ENCODE results near the gene FAM83F.
"Not testable (repeated sequence)": the region's sequence is repeated elsewhere in the genome, so short reads cannot be mapped to it uniquely, and the experiment has no call there.

Gene FAM83F

GRCh38 chr22:40015358-40015976, 20.7 kb downstream of the FAM83F start:
- Histone ChIP-seq H3K27ac (ENCODE audit: low read depth in 2 of 2, low read length in 2 of 2) (peak overlapping the region; percentile 74 to 86), H3K9me3 (ENCODE audit: control insufficient read depth in 2 of 2, low read length in 2 of 2) (no peaks in the 10 kb centered on the region), H3K9ac (ENCODE audit: low read depth in 1 of 2, low read length in 2 of 2) (peak overlapping the region; percentile 9 to 57), H3K4me1 (ENCODE audit: control insufficient read depth in 2 of 2, insufficient read depth in 2 of 2, low read length in 2 of 2) (peaks cover 15 to 28% of the 10 kb centered on the region in 2 donors), H3K27me3 (ENCODE audit: control insufficient read depth in 2 of 2, insufficient read depth in 2 of 2, low read length in 2 of 2) (peaks cover 0 to 2% of the 10 kb centered on the region in 2 donors), H3K36me3 (ENCODE audit: control insufficient read depth in 2 of 2, insufficient read depth in 2 of 2, low read length in 2 of 2) (peaks cover 3 to 9% of the 10 kb centered on the region in 2 donors), H3K4me3 (ENCODE audit: low read length in 2 of 2) (no peak overlapping the region)

- H3K9ac ChIP-seq (ENCODE audit: low read depth in 1 of 2, low read length in 2 of 2), result no peak overlapping the region
- peaks cover 0 to 2% of the 10 kb centered on the region in 2 donors for H3K27me3 ChIP-seq (ENCODE audit: control insufficient read depth in 2 of 2, insufficient read depth in 2 of 2, low read length in 2 of 2)
- peaks cover 15 to 35% of the 10 kb centered on the region in 2 donors for H3K4me1 ChIP-seq (ENCODE audit: control insufficient read depth in 2 of 2, insufficient read depth in 2 of 2, low read length in 2 of 2)
- H3K4me3 ChIP-seq (ENCODE audit: low read length in 2 of 2), result no peak overlapping the region
- H3K9me3 ChIP-seq (ENCODE audit: control insufficient read depth in 2 of 2, low read length in 2 of 2), result no peaks in the 10 kb centered on the region
- no peak overlapping the region for H3K27ac ChIP-seq (ENCODE audit: low read depth in 2 of 2, low read length in 2 of 2)
- peaks cover 8 to 22% of the 10 kb centered on the region in 2 donors for H3K36me3 ChIP-seq (ENCODE audit: control insufficient read depth in 2 of 2, insufficient read depth in 2 of 2, low read length in 2 of 2)
These were observed 23.3 kb downstream of the FAM83F start for GRCh38 chr22:40018051-40018450.

- Histone ChIP-seq H3K9ac (ENCODE audit: low read depth in 1 of 2, low read length in 2 of 2) (no peak overlapping the region), H3K36me3 (ENCODE audit: control insufficient read depth in 2 of 2, insufficient read depth in 2 of 2, low read length in 2 of 2) (peaks cover 10 to 23% of the 10 kb centered on the region in 2 donors), H3K9me3 (ENCODE audit: control insufficient read depth in 2 of 2, low read length in 2 of 2) (no peaks in the 10 kb centered on the region), H3K27me3 (ENCODE audit: control insufficient read depth in 2 of 2, insufficient read depth in 2 of 2, low read length in 2 of 2) (peaks cover 0 to 2% of the 10 kb centered on the region in 2 donors), H3K4me1 (ENCODE audit: control insufficient read depth in 2 of 2, insufficient read depth in 2 of 2, low read length in 2 of 2) (peaks cover 15 to 42% of the 10 kb centered on the region in 2 donors), H3K4me3 (ENCODE audit: low read length in 2 of 2) (no peak overlapping the region), H3K27ac (ENCODE audit: low read depth in 2 of 2, low read length in 2 of 2) (no peak overlapping the region)
These were observed 24.3 kb downstream of the FAM83F start for GRCh38 chr22:40019100-40019499.

GRCh38 chr22:40020956-40021355, 26.2 kb downstream of the FAM83F start:
- no peak overlapping the region for H3K9ac ChIP-seq (ENCODE audit: low read depth in 1 of 2, low read length in 2 of 2)
- no peaks in the 10 kb centered on the region for H3K9me3 ChIP-seq (ENCODE audit: control insufficient read depth in 2 of 2, low read length in 2 of 2)
- no peak overlapping the region for H3K27ac ChIP-seq (ENCODE audit: low read depth in 2 of 2, low read length in 2 of 2)
- peaks cover 10 to 24% of the 10 kb centered on the region in 2 donors for H3K36me3 ChIP-seq (ENCODE audit: control insufficient read depth in 2 of 2, insufficient read depth in 2 of 2, low read length in 2 of 2)
- peaks cover 0 to 2% of the 10 kb centered on the region in 2 donors for H3K27me3 ChIP-seq (ENCODE audit: control insufficient read depth in 2 of 2, insufficient read depth in 2 of 2, low read length in 2 of 2)
- peaks cover 3 to 32% of the 10 kb centered on the region in 2 donors for H3K4me1 ChIP-seq (ENCODE audit: control insufficient read depth in 2 of 2, insufficient read depth in 2 of 2, low read length in 2 of 2)
- no peak overlapping the region for H3K4me3 ChIP-seq (ENCODE audit: low read length in 2 of 2)

- Histone ChIP-seq H3K36me3 (ENCODE audit: control insufficient read depth in 2 of 2, insufficient read depth in 2 of 2, low read length in 2 of 2) (peaks cover 10 to 24% of the 10 kb centered on the region in 2 donors), H3K27me3 (ENCODE audit: control insufficient read depth in 2 of 2, insufficient read depth in 2 of 2, low read length in 2 of 2) (peaks cover 0 to 2% of the 10 kb centered on the region in 2 donors), H3K4me3 (ENCODE audit: low read length in 2 of 2) (no peak overlapping the region), H3K27ac (ENCODE audit: low read depth in 2 of 2, low read length in 2 of 2) (no peak overlapping the region), H3K9ac (ENCODE audit: low read depth in 1 of 2, low read length in 2 of 2) (no peak overlapping the region), H3K4me1 (ENCODE audit: control insufficient read depth in 2 of 2, insufficient read depth in 2 of 2, low read length in 2 of 2) (peaks cover 3 to 32% of the 10 kb centered on the region in 2 donors), H3K9me3 (ENCODE audit: control insufficient read depth in 2 of 2, low read length in 2 of 2) (no peaks in the 10 kb centered on the region)
These were observed 26.7 kb downstream of the FAM83F start for GRCh38 chr22:40021401-40022000.

- H3K27ac ChIP-seq (ENCODE audit: low read depth in 2 of 2, low read length in 2 of 2), result peak overlapping the region in 1 of 2 donors; percentile 47
- H3K27me3 ChIP-seq (ENCODE audit: control insufficient read depth in 2 of 2, insufficient read depth in 2 of 2, low read length in 2 of 2), result peaks cover 0 to 2% of the 10 kb centered on the region in 2 donors
- H3K9me3 ChIP-seq (ENCODE audit: control insufficient read depth in 2 of 2, low read length in 2 of 2), result no peaks in the 10 kb centered on the region
- H3K4me1 ChIP-seq (ENCODE audit: control insufficient read depth in 2 of 2, insufficient read depth in 2 of 2, low read length in 2 of 2), result peaks cover 3 to 27% of the 10 kb centered on the region in 2 donors
- H3K36me3 ChIP-seq (ENCODE audit: control insufficient read depth in 2 of 2, insufficient read depth in 2 of 2, low read length in 2 of 2), result peaks cover 16 to 24% of the 10 kb centered on the region in 2 donors
- peak overlapping the region in 1 of 2 donors; percentile 8 for H3K9ac ChIP-seq (ENCODE audit: low read depth in 1 of 2, low read length in 2 of 2)
- no peak overlapping the region for H3K4me3 ChIP-seq (ENCODE audit: low read length in 2 of 2)
These were observed 27.9 kb downstream of the FAM83F start for GRCh38 chr22:40022536-40023240.

GRCh38 chr22:40023341-40023841, 28.6 kb downstream of the FAM83F start:
- Histone ChIP-seq H3K27me3 (ENCODE audit: control insufficient read depth in 2 of 2, insufficient read depth in 2 of 2, low read length in 2 of 2) (peaks cover 0 to 2% of the 10 kb centered on the region in 2 donors), H3K4me3 (ENCODE audit: low read length in 2 of 2) (no peak overlapping the region), H3K27ac (ENCODE audit: low read depth in 2 of 2, low read length in 2 of 2) (no peak overlapping the region), H3K9ac (ENCODE audit: low read depth in 1 of 2, low read length in 2 of 2) (peak overlapping the region in 1 of 2 donors; percentile 8), H3K4me1 (ENCODE audit: control insufficient read depth in 2 of 2, insufficient read depth in 2 of 2, low read length in 2 of 2) (peaks cover 3 to 22% of the 10 kb centered on the region in 2 donors), H3K9me3 (ENCODE audit: control insufficient read depth in 2 of 2, low read length in 2 of 2) (no peaks in the 10 kb centered on the region), H3K36me3 (ENCODE audit: control insufficient read depth in 2 of 2, insufficient read depth in 2 of 2, low read length in 2 of 2) (peaks cover 18 to 29% of the 10 kb centered on the region in 2 donors)

- no peak overlapping the region for H3K9ac ChIP-seq (ENCODE audit: low read depth in 1 of 2, low read length in 2 of 2)
- no peak overlapping the region for H3K4me3 ChIP-seq (ENCODE audit: low read length in 2 of 2)
- H3K9me3 ChIP-seq (ENCODE audit: control insufficient read depth in 2 of 2, low read length in 2 of 2), result no peaks in the 10 kb centered on the region
- H3K27me3 ChIP-seq (ENCODE audit: control insufficient read depth in 2 of 2, insufficient read depth in 2 of 2, low read length in 2 of 2), result no peaks in the 10 kb centered on the region
- H3K36me3 ChIP-seq (ENCODE audit: control insufficient read depth in 2 of 2, insufficient read depth in 2 of 2, low read length in 2 of 2), result peaks cover 19 to 27% of the 10 kb centered on the region in 2 donors
- H3K4me1 ChIP-seq (ENCODE audit: control insufficient read depth in 2 of 2, insufficient read depth in 2 of 2, low read length in 2 of 2), result peaks cover 3 to 22% of the 10 kb centered on the region in 2 donors
- H3K27ac ChIP-seq (ENCODE audit: low read depth in 2 of 2, low read length in 2 of 2), result peak overlapping the region; percentile 32 to 47
These were observed 29.7 kb downstream of the FAM83F start for GRCh38 chr22:40024201-40025061.

GRCh38 chr22:40025062-40025379, 30.3 kb downstream of the FAM83F start:
- H3K27ac ChIP-seq (ENCODE audit: low read depth in 2 of 2, low read length in 2 of 2); H3K9ac ChIP-seq (ENCODE audit: low read depth in 1 of 2, low read length in 2 of 2); H3K4me3 ChIP-seq (ENCODE audit: low read length in 2 of 2); H3K9me3 ChIP-seq (ENCODE audit: control insufficient read depth in 2 of 2, low read length in 2 of 2); H3K27me3 ChIP-seq (ENCODE audit: control insufficient read depth in 2 of 2, insufficient read depth in 2 of 2, low read length in 2 of 2): not testable (repeated sequence)
- peaks cover 3 to 22% of the 10 kb centered on the region in 2 donors for H3K4me1 ChIP-seq (ENCODE audit: control insufficient read depth in 2 of 2, insufficient read depth in 2 of 2, low read length in 2 of 2)
- peaks cover 19 to 22% of the 10 kb centered on the region in 2 donors for H3K36me3 ChIP-seq (ENCODE audit: control insufficient read depth in 2 of 2, insufficient read depth in 2 of 2, low read length in 2 of 2)
